GM03348 (cell line): Measurements from ENCODE around the gene RNASEH2A.

Source experiments
- DNase-seq: peaks from one replicate; pipeline ENCODE4 v3.0.0; 2012; ENCODE audit warnings: low spot score

RNASEH2A gene

DNA sequence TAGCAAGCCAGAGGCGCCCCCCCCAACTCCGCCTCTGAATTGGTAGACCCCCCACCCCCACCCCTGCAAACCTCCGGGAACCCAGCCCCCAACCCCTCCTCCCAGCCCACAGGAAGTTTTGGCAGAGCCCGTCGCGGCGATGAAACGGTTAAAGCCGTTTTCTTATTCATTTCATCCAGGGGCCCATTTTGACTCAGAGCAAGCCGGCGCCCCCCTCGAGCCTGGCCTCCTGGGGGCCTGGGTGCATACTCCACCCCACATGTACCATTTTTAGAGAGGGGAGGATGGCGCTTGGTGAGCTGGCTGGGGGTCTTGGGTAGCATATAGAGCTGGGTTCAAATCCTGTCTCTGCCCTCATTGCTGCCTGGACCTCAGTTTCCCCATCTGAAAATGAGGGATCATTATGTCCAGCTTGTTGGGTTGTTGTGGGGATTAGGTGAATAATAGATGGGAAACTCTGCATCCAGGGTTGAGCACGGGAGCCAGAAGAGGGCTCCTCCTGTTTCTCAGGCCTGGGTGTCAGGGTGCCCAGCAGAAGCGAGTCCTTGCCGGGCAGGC is 23.0 kb upstream of the RNASEH2A start:
- DNase-seq: no peak

DNA sequence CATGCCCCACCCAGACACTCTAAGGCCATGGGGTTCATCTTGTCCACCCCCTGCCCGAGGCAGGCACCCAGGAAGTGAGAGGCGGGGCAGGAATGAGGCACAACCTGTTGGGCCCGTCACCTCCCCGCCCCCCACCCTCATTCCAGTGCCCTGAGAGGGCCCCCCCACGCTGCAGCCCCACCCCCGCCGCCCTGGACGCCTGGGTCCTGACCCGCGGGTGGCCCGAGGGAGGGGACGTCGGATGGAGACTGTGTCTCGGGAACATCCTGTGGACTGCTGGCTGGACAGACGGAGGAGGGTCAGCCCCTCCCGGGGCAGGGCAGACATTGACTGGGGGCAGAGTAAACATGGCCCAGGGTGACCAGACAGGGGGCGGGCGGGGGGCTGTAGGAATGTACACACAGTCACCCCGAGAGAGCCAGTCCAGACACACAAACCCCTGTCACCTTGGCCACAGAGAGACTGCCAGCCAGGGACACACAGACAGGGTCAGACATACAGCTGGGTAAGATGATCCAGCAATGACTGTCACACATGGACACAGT is 22.5 kb upstream of the RNASEH2A start:
- no peak for DNase-seq

DNA sequence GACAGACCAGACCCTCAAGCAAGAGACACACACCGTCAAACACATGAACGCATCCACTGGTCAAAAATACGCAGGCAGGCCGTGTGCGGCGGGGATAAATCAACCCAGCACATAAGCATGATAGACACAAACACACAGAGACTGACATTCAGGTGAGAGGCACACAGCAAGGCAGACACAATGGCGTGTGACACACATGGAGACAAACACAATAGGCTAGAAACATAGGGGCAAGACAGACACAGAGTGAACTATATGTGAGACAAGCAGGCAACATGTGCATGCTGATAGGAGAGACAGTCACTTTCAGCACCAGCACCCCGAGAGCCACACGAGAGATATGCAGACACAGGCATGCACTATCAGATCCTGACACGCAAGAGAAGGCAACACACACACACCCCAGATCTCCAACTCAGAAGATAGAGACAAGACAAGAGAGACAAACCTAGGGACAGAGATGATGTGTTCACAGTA is 22.0 kb upstream of the RNASEH2A start:
- no peak for DNase-seq

DNA sequence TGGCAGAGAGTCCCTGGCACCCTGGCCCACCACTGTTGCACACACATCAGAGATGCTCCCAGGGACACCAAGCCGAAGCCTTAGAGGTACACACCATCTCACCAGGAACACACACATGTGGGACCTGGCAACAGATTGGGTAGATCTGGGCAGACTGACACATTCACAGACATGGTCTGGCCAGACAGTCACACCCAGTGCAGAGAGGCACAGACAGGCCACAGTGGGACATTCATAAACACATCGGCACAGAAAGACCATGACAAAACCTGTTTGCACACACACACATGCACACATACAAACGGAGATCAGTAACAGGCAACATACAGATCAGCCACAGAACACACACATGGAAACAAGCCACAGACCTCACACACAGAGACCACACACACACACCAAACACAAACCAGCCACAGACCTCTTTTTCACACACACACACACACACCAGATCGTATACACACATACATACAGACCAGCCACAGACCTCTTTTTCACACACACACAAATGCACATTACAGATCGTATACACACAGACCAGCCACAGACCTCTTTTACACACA is 21.4 kb upstream of the RNASEH2A start:
- DNase-seq: no peak

DNA sequence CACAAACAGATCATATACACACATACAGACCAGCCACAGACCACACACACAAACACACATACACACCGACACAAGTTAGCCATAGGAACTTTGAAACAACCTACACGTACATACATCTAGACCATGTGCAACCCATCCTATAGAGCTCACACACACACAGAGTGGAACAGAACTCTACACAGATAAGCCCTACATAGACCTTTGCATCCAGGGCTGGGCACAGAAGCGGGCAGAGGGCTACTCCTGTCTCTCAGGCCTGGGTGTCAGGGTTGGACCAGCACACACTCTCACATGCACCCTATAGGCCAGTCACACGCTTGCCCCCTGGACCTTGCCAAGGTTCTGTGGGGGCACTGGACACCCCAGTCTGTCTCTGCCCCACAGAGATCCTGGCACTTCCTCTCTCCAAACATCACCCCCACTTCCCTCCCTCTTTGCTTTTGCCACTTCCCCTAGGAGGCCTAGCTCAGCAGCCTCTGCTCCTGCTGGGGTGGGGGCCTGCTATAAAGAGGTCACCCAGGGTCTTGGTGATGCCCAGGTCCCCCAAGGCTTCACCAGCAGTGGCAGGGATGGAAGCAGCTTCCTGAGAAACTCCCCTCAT is 20.9 kb upstream of the RNASEH2A start:
- DNase-seq: no peak

DNA sequence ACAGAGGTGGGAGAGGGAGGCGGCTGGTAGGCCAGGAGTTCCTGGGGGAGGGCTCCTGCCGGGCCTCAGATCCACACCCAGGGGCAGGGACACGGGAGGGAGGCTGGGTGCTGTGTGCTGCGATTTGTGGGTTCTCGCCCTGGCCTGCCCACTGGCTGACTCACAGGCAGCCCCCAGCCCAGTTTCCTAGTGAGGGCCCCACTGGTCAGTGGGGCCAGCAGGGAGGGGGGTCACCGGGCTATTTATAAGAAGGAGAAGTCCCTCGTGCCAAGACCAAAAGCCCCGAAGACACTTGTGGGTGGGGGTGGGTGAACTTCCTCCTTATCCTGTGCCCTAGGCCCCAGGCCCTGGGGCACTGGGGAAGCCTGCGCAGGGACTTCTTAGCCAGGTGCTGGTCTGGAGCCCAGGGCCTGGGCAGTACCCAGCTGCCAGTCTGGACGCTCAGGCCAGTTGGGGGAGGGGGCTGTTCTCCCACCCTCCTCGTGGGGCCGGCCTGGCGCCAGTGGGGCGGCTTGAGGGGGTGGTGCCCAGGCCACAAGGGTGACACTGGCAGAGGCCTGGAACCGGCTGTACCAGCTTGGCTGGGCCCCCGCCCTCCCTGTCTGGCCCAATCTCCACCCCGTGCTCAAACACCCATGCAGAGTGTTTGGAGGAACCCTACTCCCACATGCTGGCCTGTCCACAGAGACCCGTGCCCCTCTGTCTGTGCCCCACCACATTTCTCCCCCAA is 20.1 kb upstream of the RNASEH2A start:
- DNase-seq: no peak

DNA sequence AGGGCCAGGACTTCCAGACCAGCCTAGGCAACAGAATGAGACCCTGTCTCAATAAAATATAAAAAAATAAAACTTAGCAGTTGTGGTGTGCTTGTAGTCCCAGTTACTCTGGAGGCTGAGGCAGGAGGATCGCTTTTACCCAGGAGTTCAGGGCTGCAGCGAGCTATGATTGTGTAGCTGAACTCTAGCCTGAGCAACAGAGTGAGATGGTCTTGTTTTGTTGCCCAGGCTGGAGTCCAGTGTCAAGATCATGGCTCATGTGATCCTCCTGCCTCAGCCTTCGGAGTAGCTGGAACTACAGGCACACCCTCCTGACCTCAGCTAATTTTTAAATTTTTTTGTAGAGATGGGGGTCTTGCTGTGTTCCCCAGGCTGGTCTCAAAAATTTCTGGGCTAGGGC is 19.4 kb upstream of the RNASEH2A start:
- no peak for DNase-seq

DNA sequence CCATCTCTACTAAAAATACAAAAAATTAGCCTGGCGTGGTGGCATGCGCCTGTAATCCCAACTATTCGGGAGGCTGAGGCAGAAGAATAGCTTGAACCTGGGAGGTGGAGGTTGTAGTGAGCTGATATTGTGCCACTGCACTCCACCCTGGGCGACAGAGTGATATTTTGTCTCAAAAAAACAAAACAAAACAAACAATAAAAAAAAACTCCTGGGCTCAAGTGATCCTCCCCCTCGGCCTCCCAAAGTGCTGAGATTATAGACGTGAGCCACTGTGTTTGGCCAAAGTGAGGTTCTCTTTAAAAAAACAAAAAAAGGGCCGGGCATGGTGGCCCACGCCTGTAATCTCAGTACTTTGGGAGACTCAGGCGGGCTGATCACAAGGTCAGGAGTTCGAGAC is 18.9 kb upstream of the RNASEH2A start:
- no peak for DNase-seq

DNA sequence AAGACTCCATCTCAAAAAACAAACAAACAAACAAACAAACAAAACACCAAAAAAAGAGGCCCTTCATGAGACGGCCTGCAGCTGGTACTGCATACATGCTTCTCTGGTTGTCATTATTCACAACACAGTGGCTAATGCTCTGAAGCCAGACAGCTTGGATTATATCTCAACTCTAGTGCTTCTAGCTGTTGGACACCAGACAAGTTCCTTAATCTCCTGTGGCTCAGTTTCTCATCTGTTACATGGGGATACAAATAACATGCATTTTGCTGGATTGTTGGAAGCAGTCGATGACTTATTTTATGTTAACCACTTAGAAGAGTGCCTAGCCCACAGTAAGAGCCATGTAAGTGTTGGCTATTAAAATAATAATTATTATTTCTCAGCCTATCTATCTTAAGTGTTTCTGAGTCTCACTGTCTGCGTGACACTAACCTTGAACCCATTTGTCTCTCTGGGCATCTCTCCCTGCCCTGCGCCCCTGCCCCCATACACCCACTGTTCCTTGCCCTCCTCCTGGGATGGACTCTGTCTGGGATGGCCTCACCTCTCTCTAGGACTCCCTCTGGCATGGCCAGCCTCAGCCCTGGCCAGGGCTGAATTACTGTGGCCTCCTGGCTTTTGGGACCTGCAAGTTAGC is 18.2 kb upstream of the RNASEH2A start:
- DNase-seq: no peak

DNA sequence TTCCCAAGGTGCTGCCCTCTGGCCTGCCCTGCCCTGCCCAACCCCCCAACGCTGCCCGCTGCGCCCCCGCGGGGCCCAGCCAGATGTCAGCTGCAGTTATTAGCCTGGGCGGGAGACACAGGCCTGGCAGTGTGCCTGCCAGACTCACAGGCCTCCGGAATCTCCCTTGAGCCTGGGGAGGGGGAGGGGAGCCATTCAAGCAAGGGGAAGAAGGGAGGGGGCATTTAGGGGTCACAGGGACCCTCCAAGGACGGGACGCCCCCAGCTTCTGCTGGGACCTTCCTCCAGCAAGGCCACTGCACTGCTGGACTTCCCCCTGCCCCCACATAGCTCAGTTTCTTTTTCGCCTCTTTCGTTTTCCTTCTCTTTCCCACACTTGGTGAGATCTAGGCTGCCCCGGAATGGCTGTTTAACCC is 17.7 kb upstream of the RNASEH2A start:
- peak; percentile 71 for DNase-seq

DNA sequence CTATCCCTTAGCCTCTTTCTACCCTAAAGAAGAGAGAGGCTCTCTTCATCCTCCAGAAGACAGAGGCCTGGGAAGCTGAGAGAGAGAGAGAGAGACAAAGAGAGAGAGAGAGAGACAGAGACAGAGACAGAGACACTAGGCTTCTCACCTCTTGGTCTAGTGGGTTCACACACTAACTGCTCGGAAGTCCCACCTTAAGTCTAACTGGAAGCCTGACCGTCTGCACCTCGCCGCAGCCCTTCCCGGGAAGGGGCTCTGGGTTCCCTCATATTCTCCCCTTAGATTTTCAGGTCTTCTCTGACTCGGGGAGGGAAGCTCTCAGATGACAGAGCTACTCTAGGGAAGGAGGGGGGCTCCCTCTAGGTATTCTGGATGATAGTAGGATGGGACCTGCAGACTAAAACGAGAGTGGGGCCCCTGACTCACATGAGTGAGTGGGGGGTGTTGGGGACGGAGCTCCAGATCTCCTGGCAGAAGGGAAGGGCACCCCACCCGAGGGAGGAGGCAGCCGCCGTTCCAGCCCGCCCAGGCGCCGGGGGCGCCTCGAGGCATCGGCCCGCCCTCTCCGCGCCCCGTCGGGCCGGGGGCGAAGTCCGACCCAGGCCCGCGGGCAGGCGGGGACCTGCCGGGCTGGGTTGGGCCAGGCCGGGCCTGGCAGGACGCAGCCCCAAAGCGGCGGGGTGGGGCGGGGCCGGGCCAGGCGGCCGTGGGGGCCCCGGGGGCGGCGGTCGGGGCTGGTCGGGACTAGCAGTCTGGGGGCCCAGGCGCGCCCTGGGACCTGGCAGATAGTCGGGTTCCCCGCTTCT is 17.1 kb upstream of the RNASEH2A start:
- DNase-seq: no peak

DNA sequence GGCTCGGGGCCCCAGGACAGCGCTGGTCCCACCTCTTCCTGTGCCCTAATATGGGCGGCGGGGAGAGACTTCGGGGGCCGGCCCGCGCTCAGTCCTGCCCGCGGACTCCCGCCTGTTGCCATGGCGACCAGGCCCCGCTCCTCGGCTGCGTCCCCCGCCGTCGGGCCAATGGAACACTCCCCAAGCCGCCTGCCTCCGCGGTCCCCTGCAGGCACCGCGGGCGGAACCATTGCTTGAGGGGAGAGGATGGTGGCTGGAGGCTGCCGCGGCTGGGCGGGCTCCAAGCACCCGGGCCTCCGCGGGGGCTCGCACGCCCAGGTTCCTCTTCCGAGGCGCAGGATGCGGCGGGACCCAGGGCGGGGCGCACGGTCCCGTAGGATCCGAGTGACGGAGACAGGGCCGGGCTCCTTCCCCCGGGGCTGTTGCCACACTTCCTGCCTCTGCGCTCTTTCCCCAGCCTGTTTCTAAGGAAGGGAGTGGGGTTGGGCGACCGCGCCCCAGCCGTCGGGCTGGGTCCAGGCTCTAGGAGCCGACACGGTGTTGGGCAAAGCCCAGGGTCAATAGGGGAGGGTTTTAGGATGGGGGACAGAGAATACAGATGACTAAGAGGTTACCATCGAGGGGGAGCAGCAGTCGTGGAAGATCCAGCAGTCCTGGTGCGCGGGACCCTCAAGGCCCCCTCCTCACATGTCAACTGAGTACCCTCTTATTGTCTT is 16.3 kb upstream of the RNASEH2A start:
- peak; percentile 96 for DNase-seq

DNA sequence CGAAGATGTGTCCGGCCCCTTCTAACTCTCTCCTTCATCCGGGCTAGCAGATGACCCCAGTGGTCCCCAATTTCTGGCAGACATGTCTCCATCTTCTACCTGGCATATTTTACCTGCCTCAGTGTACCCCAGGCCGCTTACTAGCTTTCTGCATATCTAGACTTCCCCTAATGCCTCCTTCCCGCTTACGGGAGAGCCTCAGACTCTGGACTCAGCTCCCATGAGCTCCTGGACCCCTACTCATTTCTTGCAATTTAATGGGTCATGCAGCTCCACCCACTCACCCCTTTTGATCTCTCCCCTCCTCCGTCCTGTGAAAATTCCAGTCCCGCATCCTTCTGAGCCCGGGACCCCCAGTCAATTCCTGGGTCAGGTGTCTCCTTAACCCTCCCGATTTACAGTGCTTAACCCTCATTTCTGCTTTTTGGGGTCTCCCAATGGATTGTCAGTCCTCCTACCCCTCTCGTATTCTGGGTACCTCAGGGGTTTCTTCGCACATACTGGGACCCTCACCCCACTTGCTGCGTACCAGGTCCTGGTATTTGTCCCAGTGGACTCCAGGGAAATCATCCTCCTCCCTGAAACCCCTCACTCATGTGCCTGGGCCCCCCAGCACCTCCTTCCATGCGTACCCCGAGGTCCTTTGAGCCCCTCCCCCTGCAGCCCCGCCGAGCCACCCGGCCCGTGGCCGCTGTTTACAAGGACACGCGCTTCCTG is 15.6 kb upstream of the RNASEH2A start:
- no peak for DNase-seq

DNA sequence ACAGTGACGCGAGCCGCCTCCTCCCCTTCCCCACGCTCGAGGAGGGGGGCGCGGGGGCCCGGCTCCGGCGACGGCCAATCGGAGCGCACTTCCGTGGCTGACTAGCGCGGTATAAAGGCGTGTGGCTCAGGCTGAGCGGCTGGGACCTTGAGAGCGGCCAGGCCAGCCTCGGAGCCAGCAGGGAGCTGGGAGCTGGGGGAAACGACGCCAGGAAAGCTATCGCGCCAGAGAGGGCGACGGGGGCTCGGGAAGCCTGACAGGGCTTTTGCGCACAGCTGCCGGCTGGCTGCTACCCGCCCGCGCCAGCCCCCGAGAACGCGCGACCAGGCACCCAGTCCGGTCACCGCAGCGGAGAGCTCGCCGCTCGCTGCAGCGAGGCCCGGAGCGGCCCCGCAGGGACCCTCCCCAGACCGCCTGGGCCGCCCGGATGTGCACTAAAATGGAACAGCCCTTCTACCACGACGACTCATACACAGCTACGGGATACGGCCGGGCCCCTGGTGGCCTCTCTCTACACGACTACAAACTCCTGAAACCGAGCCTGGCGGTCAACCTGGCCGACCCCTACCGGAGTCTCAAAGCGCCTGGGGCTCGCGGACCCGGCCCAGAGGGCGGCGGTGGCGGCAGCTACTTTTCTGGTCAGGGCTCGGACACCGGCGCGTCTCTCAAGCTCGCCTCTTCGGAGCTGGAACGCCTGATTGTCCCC is 14.9 kb upstream of the RNASEH2A start, which contains the start of gene JUNB:
Gene JUNB (plus strand): TSS at position 142 of the 706 bp plus-strand sequence. CDS start 286 bp downstream, at position 428.
- peak; percentile 96 for DNase-seq

DNA sequence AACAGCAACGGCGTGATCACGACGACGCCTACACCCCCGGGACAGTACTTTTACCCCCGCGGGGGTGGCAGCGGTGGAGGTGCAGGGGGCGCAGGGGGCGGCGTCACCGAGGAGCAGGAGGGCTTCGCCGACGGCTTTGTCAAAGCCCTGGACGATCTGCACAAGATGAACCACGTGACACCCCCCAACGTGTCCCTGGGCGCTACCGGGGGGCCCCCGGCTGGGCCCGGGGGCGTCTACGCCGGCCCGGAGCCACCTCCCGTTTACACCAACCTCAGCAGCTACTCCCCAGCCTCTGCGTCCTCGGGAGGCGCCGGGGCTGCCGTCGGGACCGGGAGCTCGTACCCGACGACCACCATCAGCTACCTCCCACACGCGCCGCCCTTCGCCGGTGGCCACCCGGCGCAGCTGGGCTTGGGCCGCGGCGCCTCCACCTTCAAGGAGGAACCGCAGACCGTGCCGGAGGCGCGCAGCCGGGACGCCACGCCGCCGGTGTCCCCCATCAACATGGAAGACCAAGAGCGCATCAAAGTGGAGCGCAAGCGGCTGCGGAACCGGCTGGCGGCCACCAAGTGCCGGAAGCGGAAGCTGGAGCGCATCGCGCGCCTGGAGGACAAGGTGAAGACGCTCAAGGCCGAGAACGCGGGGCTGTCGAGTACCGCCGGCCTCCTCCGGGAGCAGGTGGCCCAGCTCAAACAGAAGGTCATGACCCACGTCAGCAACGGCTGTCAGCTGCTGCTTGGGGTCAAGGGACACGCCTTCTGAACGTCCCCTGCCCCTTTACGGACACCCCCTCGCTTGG is 14.1 kb upstream of the RNASEH2A start:
- DNase-seq: peak; percentile 44

DNA sequence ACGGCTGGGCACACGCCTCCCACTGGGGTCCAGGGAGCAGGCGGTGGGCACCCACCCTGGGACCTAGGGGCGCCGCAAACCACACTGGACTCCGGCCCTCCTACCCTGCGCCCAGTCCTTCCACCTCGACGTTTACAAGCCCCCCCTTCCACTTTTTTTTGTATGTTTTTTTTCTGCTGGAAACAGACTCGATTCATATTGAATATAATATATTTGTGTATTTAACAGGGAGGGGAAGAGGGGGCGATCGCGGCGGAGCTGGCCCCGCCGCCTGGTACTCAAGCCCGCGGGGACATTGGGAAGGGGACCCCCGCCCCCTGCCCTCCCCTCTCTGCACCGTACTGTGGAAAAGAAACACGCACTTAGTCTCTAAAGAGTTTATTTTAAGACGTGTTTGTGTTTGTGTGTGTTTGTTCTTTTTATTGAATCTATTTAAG is 13.5 kb upstream of the RNASEH2A start:
- DNase-seq: no peak

DNA sequence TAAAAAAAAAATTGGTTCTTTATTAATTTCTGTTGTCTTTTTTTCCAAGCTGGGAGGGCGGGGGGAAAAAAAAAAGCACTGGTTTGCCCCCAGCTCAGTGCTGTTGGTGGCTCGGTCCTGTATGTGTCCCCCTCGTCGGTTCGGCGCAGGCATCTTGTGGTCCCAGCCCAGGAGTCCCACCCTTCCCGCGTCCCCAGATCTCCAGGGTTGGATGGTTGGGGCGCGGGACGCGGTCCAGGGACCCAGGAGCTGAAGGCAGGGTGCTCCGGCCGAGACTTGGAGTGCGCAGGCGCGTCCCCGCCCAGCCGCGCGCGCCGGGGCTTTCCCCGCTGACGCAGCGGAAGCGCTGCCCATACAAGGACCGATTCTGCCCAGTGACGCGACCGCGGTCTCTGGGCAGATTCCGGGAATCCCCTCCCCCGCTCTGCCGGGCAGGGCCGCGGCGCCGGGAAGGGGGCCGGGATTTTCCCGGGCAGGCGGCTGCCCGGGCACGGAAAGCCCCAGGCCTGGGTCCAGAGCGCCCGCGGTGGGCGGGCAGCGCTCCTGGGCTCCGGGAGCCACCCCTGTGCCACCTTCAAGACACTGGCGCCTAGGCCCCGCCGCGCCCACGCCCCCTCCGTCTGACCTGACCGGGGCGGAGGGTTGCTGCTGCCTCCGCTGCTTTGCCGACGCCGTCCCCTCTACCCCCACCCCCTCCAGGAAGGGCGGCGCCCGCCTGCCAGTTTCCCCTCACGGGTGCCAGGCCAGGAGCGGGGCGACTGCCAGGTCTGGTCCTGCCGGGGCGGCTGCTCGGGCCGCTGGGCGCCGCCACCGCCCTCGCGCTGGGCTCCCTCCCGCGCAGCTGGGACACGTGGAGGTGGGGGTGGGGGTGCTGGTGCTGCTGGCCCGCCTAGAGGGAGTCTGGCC is 12.8 kb upstream of the RNASEH2A start:
- DNase-seq: peak; percentile 96
